SK-N-MC (cell line): ENCODE data around the gene APOL6.

Source experiments
- EZH2 ChIP-seq: fragments of 200-600 bp; sonication (generic); IDR thresholded peaks from one replicate; pipeline ENCODE4 v1.6.1; 2017; ENCODE audit warnings: antibody characterized with exemption
- POLR2AphosphoS5 ChIP-seq: IDR thresholded peaks from 2 replicates; pipeline ENCODE4 v1.6.1; 2012; ENCODE audit warnings: mild to moderate bottlenecking, low read depth, low read length, borderline replicate concordance

- TF ChIP-seq EZH2: no peak
- TF ChIP-seq POLR2AphosphoS5: no peak
Observed at GRCh38 chr22:35708917-35709316, 60.7 kb downstream of the APOL6 start.
